Activated CD8-positive, alpha-beta T cell treated with anti-CD3 and anti-CD28 coated beads for 36 hours (primary cell): ENCODE data around the gene COLEC12. TPM values are rescaled to one million over a fixed set of nuclear protein-coding genes. Genes with fewer than 3 reads are reported as not detected.

Source experiments
- ATAC-seq: fragments of 200-7000 bp; cut with Tn5 transposase; one replicate; pipeline ENCODE4 v1.10.0; 2021; ENCODE audit warnings: mild to moderate bottlenecking, moderate library complexity
- CTCF ChIA-PET: fragments of 350-600 bp; sonication (Branson Sonifier 250); formaldehyde crosslinking; loops from one replicate; lab custom pipeline; 2021; ENCODE audit warnings: antibody characterized with exemption; lab: Charles Lee
- POLR2A ChIA-PET: fragments of 350-600 bp; sonication (Branson Sonifier 250); formaldehyde crosslinking; loops from one replicate; lab custom pipeline; 2021; ENCODE audit warnings: antibody characterized with exemption; lab: Charles Lee
- DNase-seq: peaks from one replicate; pipeline ENCODE4 v3.0.0-alpha.2; 2020
- H3K27ac Mint-ChIP-seq: one replicate; pipeline ENCODE4 v1.8.0; 2021; ENCODE audit warnings: mild to moderate bottlenecking, mixed read lengths
- H3K27me3 Mint-ChIP-seq: one replicate; pipeline ENCODE4 v1.8.0; 2021; ENCODE audit warnings: mixed read lengths
- H3K36me3 Mint-ChIP-seq: one replicate; pipeline ENCODE4 v1.8.0; 2021; ENCODE audit warnings: low read depth, mixed read lengths
- H3K4me1 Mint-ChIP-seq: one replicate; pipeline ENCODE4 v1.8.0; 2021; ENCODE audit warnings: low read depth, mixed read lengths
- H3K4me3 Mint-ChIP-seq: one replicate; pipeline ENCODE4 v1.8.0; 2021; ENCODE audit warnings: mild to moderate bottlenecking, moderate library complexity, mixed read lengths
- H3K9me3 Mint-ChIP-seq: one replicate; pipeline ENCODE4 v1.8.0; 2021; ENCODE audit warnings: mixed read lengths
- intact Hi-C: fragments of 100-400 bp; cut with micrococcal nuclease; formaldehyde crosslinking; loops from one replicate; pipeline ENCODE4 v1.10.0; 2022
- total RNA-seq, 2 experiments: library from RNA; stranded (reverse); gene quantifications; one replicate each; pipeline ENCODE4 v1.2.3, GENCODE V29; 2021
- TF ChIP-seq, protein P1 (sequence below): fragments of 200-600 bp; IDR thresholded peaks from one replicate; pipeline ENCODE4 v1.8.0; 2022; ENCODE audit warnings: antibody characterized with exemption, mild to moderate bottlenecking

The COLEC12 gene
- total RNA-seq, 2 experiments from 2014 or later: not detected

DNA sequence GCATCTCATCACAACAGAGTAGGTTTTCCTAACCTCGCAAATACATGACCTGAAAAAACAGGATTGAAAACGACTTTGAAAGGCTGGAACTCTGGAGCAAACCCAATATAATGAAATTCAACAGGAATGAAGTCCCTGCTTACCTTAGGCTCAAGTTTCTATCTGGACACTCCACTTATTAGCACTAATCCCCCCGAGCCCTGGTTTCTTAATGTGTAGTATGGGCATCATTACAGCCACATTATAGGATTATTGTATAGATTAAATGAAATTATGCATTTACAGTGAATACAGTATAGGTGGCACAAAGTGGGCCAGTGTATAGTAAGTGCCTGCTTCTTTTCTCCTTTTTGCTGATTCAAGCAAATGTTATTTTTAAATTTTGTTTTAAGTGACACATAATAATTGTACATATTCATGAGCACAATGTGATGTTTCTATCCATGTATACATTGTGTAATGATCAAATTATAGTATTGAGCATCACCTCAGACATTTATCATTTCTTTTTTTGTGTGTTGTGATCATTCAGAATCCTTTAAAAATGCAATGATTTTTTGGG lies 118.0 kb downstream of the COLEC12 start:
- Mint-ChIP-seq H3K27ac (no peak overlapping the region), H3K36me3 (no peaks in the 10 kb centered on the region), H3K9me3 (peaks cover 2% of the 10 kb centered on the region), H3K4me3 (no peak overlapping the region), H3K4me1 (no peaks in the 10 kb centered on the region), H3K27me3 (peaks cover 17% of the 10 kb centered on the region)
- DNase-seq (no peak), ATAC-seq (no peak)
- TF ChIP-seq, protein P1, sequence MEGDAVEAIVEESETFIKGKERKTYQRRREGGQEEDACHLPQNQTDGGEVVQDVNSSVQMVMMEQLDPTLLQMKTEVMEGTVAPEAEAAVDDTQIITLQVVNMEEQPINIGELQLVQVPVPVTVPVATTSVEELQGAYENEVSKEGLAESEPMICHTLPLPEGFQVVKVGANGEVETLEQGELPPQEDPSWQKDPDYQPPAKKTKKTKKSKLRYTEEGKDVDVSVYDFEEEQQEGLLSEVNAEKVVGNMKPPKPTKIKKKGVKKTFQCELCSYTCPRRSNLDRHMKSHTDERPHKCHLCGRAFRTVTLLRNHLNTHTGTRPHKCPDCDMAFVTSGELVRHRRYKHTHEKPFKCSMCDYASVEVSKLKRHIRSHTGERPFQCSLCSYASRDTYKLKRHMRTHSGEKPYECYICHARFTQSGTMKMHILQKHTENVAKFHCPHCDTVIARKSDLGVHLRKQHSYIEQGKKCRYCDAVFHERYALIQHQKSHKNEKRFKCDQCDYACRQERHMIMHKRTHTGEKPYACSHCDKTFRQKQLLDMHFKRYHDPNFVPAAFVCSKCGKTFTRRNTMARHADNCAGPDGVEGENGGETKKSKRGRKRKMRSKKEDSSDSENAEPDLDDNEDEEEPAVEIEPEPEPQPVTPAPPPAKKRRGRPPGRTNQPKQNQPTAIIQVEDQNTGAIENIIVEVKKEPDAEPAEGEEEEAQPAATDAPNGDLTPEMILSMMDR: no peak
- intact Hi-C loops: no loop called here
- POLR2A ChIA-PET: no interaction called here
- CTCF ChIA-PET: no interaction called here

DNA sequence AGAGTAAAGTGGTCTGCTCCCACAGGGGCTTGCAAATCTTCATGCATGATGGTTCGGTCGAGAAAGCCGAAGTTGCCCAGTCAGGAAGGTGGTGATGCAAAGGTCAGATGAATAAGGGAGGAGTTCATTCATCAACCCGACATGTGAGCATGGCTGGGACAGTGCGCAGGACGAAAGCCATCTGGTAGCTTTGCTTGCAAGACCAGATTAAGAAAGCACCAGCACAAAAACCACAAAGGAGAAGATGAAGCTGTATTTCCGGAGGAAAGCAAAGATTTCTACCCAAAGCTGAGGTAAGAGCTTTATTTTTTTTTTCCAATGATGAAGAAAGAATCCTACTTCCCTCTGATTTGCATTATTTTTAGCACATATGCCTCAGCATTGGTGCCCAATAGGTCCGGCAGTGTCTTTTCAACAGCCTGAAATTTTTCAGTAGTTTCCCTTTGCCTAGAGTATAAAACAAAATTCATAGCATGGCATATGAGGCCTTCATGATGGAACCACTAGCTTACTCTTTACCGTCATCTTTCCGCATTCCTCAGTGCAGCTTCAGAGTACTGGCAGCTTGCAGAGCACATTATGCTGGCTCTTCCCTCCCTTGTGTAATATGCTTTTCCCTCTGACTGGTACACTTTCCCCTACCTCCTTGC lies 120.7 kb downstream of the COLEC12 start:
- POLR2A ChIA-PET: no interaction called here
- H3K4me3 Mint-ChIP-seq: no peak overlapping the region
- intact Hi-C loops: no loop called here
- peaks cover 15% of the 10 kb centered on the region for H3K27me3 Mint-ChIP-seq
- no peaks in the 10 kb centered on the region for H3K36me3 Mint-ChIP-seq
- H3K4me1 Mint-ChIP-seq: no peaks in the 10 kb centered on the region
- no peak overlapping the region for H3K27ac Mint-ChIP-seq
- TF ChIP-seq, protein P1: no peak
- ATAC-seq (no peak), DNase-seq (no peak)
- CTCF ChIA-PET: no interaction called here
- peaks cover 2% of the 10 kb centered on the region for H3K9me3 Mint-ChIP-seq

DNA sequence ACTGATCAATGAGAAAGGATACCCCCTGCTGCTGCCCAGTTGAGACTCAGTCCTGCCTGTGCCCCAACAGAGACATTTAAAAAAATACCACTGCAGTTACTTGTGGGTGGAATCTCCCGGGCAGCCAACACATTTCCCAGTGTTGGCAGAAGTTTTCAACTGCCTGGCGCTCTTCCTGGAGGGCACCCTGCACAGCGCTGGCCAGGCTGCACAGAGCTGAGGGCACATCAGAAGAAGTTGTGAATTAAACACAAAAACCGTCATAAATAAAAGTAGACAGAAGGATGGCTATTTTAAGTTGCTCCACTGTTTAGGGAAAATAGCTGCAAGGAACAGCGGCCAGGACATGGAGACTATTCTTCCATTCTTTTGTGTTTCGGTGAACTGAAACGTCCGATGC lies 122.4 kb downstream of the COLEC12 start:
- no peak for DNase-seq
- peaks cover 10% of the 10 kb centered on the region for H3K27me3 Mint-ChIP-seq
- POLR2A ChIA-PET: no interaction called here
- no peaks in the 10 kb centered on the region for H3K36me3 Mint-ChIP-seq
- TF ChIP-seq, protein P1: no peak
- no peaks in the 10 kb centered on the region for H3K9me3 Mint-ChIP-seq
- intact Hi-C loops: no loop called here
- CTCF ChIA-PET: no interaction called here
- no peak overlapping the region for H3K27ac Mint-ChIP-seq
- H3K4me1 Mint-ChIP-seq: no peaks in the 10 kb centered on the region
- H3K4me3 Mint-ChIP-seq: no peak overlapping the region
- ATAC-seq: no peak

DNA sequence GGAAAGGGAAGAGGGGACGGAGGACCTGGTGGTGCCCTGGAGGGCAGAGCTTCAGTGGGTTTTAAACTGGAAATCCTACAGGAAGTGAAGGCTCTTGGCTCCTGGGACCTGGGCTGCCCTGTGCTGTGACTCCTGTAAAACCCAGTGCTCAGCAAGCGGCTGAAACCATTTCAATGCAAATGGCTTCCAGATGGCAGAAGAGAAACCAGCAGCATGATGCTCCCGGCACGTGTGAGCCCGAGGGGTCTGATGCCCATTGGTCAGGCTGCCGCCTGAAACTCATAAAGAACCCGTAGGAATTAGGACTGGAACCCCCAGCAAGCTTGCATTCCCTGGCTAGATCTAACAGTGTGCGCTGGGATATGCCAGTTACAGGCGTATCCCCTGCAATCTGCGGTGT lies 123.4 kb downstream of the COLEC12 start:
- H3K36me3 Mint-ChIP-seq: no peaks in the 10 kb centered on the region
- no peaks in the 10 kb centered on the region for H3K9me3 Mint-ChIP-seq
- no peak overlapping the region for H3K27ac Mint-ChIP-seq
- no peak for DNase-seq
- TF ChIP-seq, protein P1: no peak
- ATAC-seq: no peak
- CTCF ChIA-PET: interaction anchor here (1.0 kb wide), 1 partner anchor 9 kb away, joined by 4 read pairs; no protein-coding TSS in a partner anchor
- intact Hi-C loops: no loop called here
- no peak overlapping the region for H3K4me3 Mint-ChIP-seq
- POLR2A ChIA-PET: no interaction called here
- no peaks in the 10 kb centered on the region for H3K4me1 Mint-ChIP-seq
- peaks cover 10% of the 10 kb centered on the region for H3K27me3 Mint-ChIP-seq

DNA sequence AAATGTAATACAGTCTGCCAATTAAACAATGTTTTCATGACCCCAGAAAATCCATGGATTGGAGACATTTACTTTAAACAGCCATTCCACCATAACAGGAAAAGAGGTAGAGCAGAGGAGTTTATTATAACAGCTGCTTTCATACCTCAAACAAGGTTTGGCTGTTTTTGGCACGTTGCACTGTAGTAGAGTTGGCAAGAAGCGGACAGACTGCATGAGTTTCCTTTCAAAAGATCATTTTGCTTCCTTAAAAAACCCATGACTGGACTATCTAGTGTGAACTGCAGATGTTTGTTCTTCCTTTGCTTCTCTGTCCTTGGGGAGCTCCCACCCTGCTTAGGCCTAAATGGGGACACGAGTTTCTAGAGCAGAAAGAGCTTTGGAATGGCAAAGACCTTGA lies 124.2 kb downstream of the COLEC12 start:
- Mint-ChIP-seq H3K4me1 (no peaks in the 10 kb centered on the region), H3K4me3 (no peak overlapping the region), H3K9me3 (no peaks in the 10 kb centered on the region), H3K27me3 (peaks cover 7% of the 10 kb centered on the region), H3K27ac (no peak overlapping the region), H3K36me3 (no peaks in the 10 kb centered on the region)
- ChIA-PET CTCF (interaction anchor here (1.0 kb wide), 1 partner anchor 10 kb away, joined by 4 read pairs; no protein-coding TSS in a partner anchor), POLR2A (no interaction called here)
- ATAC-seq: no peak
- DNase-seq: no peak
- TF ChIP-seq, protein P1: no peak
- intact Hi-C loops: no loop called here
